MM.1S (cell line): ENCODE results near the gene PLCB4.

Experiments
- DNase-seq: peaks from one replicate; pipeline ENCODE4 v3.0.0-alpha.2; 2015
- H2AFZ ChIP-seq: fragments of 300-600 bp; sonication (generic); 2 replicates; pipeline ENCODE4 v1.6.0; 2016; ENCODE audit warnings: antibody characterized with exemption, low read length
- H3F3A ChIP-seq: fragments of 300-600 bp; sonication (generic); 2 replicates; pipeline ENCODE4 v1.6.1; 2016; ENCODE audit warnings: mild to moderate bottlenecking, antibody characterized with exemption, low read length, moderate library complexity, mixed read lengths; ENCODE audit not compliant: insufficient read depth
- H3K27ac ChIP-seq: fragments of 300-600 bp; sonication (generic); 2 replicates; pipeline ENCODE4 v1.5.1; 2016; ENCODE audit warnings: mild to moderate bottlenecking, low read length
- H3K27me3 ChIP-seq: fragments of 300-600 bp; sonication (generic); replicated peaks from 2 replicates; pipeline ENCODE4 v1.6.0; 2016; ENCODE audit warnings: low read length; ENCODE audit not compliant: insufficient read depth
- H3K36me3 ChIP-seq: fragments of 300-600 bp; sonication (generic); replicated peaks from 2 replicates; pipeline ENCODE4 v1.6.1; 2016; ENCODE audit warnings: mild to moderate bottlenecking, low read length, mixed read lengths; ENCODE audit not compliant: insufficient read depth
- H3K4me1 ChIP-seq: fragments of 300-600 bp; sonication (generic); 2 replicates; pipeline ENCODE4 v1.6.1; 2016; ENCODE audit warnings: low read length, mixed read lengths
- H3K4me2 ChIP-seq: fragments of 300-600 bp; sonication (generic); 2 replicates; pipeline ENCODE4 v1.6.0; 2016; ENCODE audit warnings: low read depth, low read length
- H3K4me3 ChIP-seq: fragments of 300-600 bp; sonication (generic); 2 replicates; pipeline ENCODE4 v1.5.1; 2016; ENCODE audit warnings: low read length, mixed read lengths
- H3K79me2 ChIP-seq: fragments of 300-600 bp; sonication (generic); 2 replicates; pipeline ENCODE4 v1.6.1; 2016; ENCODE audit warnings: mixed run types, low read length, mixed read lengths
- H3K9ac ChIP-seq: fragments of 300-600 bp; sonication (generic); 2 replicates; pipeline ENCODE4 v1.6.1; 2016; ENCODE audit warnings: low read length, mixed read lengths
- H3K9me2 ChIP-seq: fragments of 300-600 bp; sonication (generic); replicated peaks from 2 replicates; pipeline ENCODE4 v1.6.1; 2016; ENCODE audit warnings: mild to moderate bottlenecking, low read length, mixed read lengths; ENCODE audit not compliant: insufficient read depth
- H3K9me3 ChIP-seq: fragments of 300-600 bp; sonication (generic); replicated peaks from 2 replicates; pipeline ENCODE4 v1.6.1; 2016; ENCODE audit warnings: mild to moderate bottlenecking, low read length, mixed read lengths; ENCODE audit not compliant: insufficient read depth
- H4K20me1 ChIP-seq: fragments of 300-600 bp; sonication (generic); 2 replicates; pipeline ENCODE4 v1.6.1; 2016; ENCODE audit warnings: mild to moderate bottlenecking, low read length, moderate library complexity, mixed read lengths; ENCODE audit not compliant: insufficient read depth
- CTCF ChIP-seq: fragments of 300-600 bp; sonication (generic); IDR thresholded peaks from 2 replicates; pipeline ENCODE4 v1.5.1; 2016; ENCODE audit warnings: antibody characterized with exemption, low read length, mixed read lengths
- EZH2 ChIP-seq: fragments of 300-600 bp; sonication (generic); optimal IDR thresholded peaks from 2 replicates; pipeline ENCODE3; 2017; ENCODE audit warnings: low read depth, mild to moderate bottlenecking, antibody characterized with exemption, low read length, mixed read lengths
- EZH2phosphoT487 ChIP-seq: fragments of 300-600 bp; sonication (generic); IDR thresholded peaks from 2 replicates; pipeline ENCODE4 v1.6.1; 2018; ENCODE audit warnings: antibody characterized with exemption, low read length

Gene PLCB4

GRCh38 chr20:9506964-9507369 is 438.1 kb downstream of the PLCB4 start:
- Histone ChIP-seq H3K9me3 (no peaks in the 10 kb centered on the region), H3K79me2 (peaks cover 15% of the 10 kb centered on the region), H3K27me3 (no peaks in the 10 kb centered on the region), H3K9ac (no peak overlapping the region), H3K36me3 (no peaks in the 10 kb centered on the region), H3K9me2 (no peaks in the 10 kb centered on the region), H3K4me1 (peaks cover 25% of the 10 kb centered on the region), H3K4me2 (no peak overlapping the region), H2AFZ (no peak overlapping the region), H3F3A (peaks cover 22% of the 10 kb centered on the region), H3K27ac (no peak overlapping the region), H3K4me3 (no peak overlapping the region), H4K20me1 (no peaks in the 10 kb centered on the region)
- no peak for DNase-seq
- no peak for TF ChIP-seq CTCF

DNA sequence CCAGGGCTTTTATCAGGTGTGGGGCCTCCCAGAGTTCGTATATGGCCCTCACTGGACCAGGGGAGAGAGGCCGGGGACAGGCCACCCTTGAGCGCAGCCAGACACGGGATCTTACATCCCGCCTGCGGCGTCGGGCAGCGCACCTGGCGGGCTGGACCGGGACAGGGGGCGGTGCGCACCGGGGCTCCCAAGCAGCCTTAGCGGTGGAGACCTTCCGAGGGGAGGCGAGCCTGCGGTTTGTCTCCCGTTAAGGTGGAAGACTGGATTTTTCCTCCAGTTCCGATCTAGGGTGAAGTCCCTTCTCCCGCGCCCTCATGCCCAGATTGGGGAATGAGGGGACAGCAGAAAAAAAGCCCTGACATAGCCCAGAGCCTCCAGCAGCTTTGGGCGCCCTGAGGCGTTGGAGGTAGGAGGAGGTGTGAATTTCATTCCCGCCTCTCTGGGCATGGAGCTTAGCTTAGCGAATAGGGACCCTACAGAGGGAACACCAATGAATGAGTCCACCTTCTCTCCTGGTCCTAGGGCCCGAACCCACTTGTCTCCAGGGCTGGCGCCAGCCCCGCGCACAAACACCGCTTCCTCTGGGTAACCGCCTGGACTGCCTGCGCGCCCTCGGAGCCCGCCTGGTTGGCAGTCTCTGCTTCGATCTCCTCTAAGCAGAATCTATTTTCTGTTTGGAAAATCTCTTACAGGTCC is 438.8 kb downstream of the PLCB4 start:
- Histone ChIP-seq H3K79me2 (peaks cover 23% of the 10 kb centered on the region), H3K27ac (no peak overlapping the region), H3K27me3 (no peaks in the 10 kb centered on the region), H3K9me3 (no peaks in the 10 kb centered on the region), H3K4me2 (no peak overlapping the region), H4K20me1 (no peaks in the 10 kb centered on the region), H3K9ac (no peak overlapping the region), H3K4me3 (no peak overlapping the region), H3K36me3 (no peaks in the 10 kb centered on the region), H3K4me1 (peaks cover 25% of the 10 kb centered on the region), H2AFZ (no peak overlapping the region), H3F3A (peaks cover 30% of the 10 kb centered on the region), H3K9me2 (no peaks in the 10 kb centered on the region)
- DNase-seq = no peak
- TF ChIP-seq CTCF = no peak
- TF ChIP-seq EZH2phosphoT487 = no peak
- TF ChIP-seq EZH2 = no peak

- Histone ChIP-seq H3K27me3 (no peaks in the 10 kb centered on the region), H3K4me1 (peaks cover 25% of the 10 kb centered on the region), H2AFZ (no peak overlapping the region), H3K79me2 (peaks cover 28% of the 10 kb centered on the region), H3F3A (peaks cover 35% of the 10 kb centered on the region), H3K4me3 (no peak overlapping the region), H3K9me3 (no peaks in the 10 kb centered on the region), H3K9me2 (no peaks in the 10 kb centered on the region), H3K9ac (no peak overlapping the region), H3K4me2 (no peak overlapping the region), H3K36me3 (no peaks in the 10 kb centered on the region), H4K20me1 (no peaks in the 10 kb centered on the region), H3K27ac (no peak overlapping the region)
- TF ChIP-seq EZH2phosphoT487 (no peak), CTCF (no peak), EZH2 (no peak)
- no peak for DNase-seq
Measured at GRCh38 chr20:9508240-9508661, 439.4 kb downstream of the PLCB4 start.
